Upper lobe of left lung (tissue), 6 donors: ENCODE measurements around the gene JCHAIN. TPM values are rescaled to one million over a fixed set of nuclear protein-coding genes. Genes with fewer than 3 reads are reported as not detected.

Experiments used
- ATAC-seq, 2 donors: fragments of 200-7000 bp; cut with Tn5 transposase; one replicate each; pipeline ENCODE4 v1.9.1; 2022; ENCODE audit warnings: mild to moderate bottlenecking in 2 of 2, moderate library complexity in 2 of 2; ENCODE audit not compliant: low FRiP score in 2 of 2
- DNase-seq, 2 donors: peaks; one replicate each; pipeline ENCODE4 v3.0.0-alpha.2; 2019 to 2020
- H3K27ac ChIP-seq, 4 donors: fragments of 200-600 bp; sonication (generic); one replicate each; pipeline ENCODE4 v1.5.1; 2016 to 2019
- H3K27me3 ChIP-seq, 4 donors: fragments of 200-600 bp; sonication (generic); one replicate each; pipeline ENCODE4 v1.5.1; 2017 to 2019
- H3K36me3 ChIP-seq, 4 donors: fragments of 200-600 bp; sonication (generic); one replicate each; pipeline ENCODE4 v1.5.1; 2016 to 2019
- H3K4me1 ChIP-seq, 4 donors: fragments of 200-600 bp; sonication (generic); one replicate each; pipeline ENCODE4 v1.5.1; 2018 to 2019
- H3K4me3 ChIP-seq, 4 donors: fragments of 200-600 bp; sonication (generic); one replicate each; pipeline ENCODE4 v1.5.1; 2017 to 2019; ENCODE audit warnings: mild to moderate bottlenecking in 2 of 4, moderate library complexity in 1 of 4
- H3K9me3 ChIP-seq, 4 donors: fragments of 200-600 bp; sonication (generic); one replicate each; pipeline ENCODE4 v1.5.1; 2018 to 2019
- CTCF ChIP-seq, 6 experiments: fragments of 450-650 bp in 4 of 6; fragments of 200-600 bp in 2 of 6; sonication (generic) in 2 of 6; IDR thresholded peaks; one replicate each; pipeline ENCODE4 v1.5.1; 2016 to 2019; ENCODE audit warnings: antibody characterized with exemption in 6 of 6
- EP300 ChIP-seq, 4 donors: sonication (generic); formaldehyde crosslinking; IDR thresholded peaks; one replicate each; pipeline ENCODE4 v1.5.1; 2017; ENCODE audit warnings: antibody characterized with exemption in 4 of 4, control low read depth in 2 of 4
- POLR2A ChIP-seq, 4 donors: fragments of 450-650 bp; IDR thresholded peaks; one replicate each; pipeline ENCODE4 v1.5.1; 2016 to 2017; ENCODE audit warnings: antibody characterized with exemption in 4 of 4, mild to moderate bottlenecking in 2 of 4
- POLR2AphosphoS5 ChIP-seq, 2 donors: sonication (generic); formaldehyde crosslinking; IDR thresholded peaks; one replicate each; pipeline ENCODE4 v1.5.1; 2017; ENCODE audit warnings: antibody characterized with exemption in 2 of 2
- WGBS, 2 donors: methylation state at CpG; one replicate each; pipeline ENCODE4 v1.1.5; 2017 to 2018; 5-methylcytosine and 5-hydroxymethylcytosine counted together
- total RNA-seq, 6 donors: library from RNA; depleted of rRNA in 4 of 6; stranded (reverse); fragments of >200 nt in 4 of 6; gene quantifications; one replicate each; pipeline versions ENCODE4 v1.1.0 to v1.2.1, GENCODE V29; 2016 to 2021
- donor health status: DM: no; HTN: no; CAD: no; lungs with moderate emphysema.
- donor health status: DM: no; HTN: yes; CAD: no; lungs with severe emphysema.

JCHAIN gene
- total RNA-seq, 6 donors from 2014 or later = 12.6 to 508 (median 254) TPM

- Histone ChIP-seq H3K9me3 (no peaks in the 10 kb centered on the region), H3K27me3 (no peaks in the 10 kb centered on the region), H3K36me3 (no peaks in the 10 kb centered on the region), H3K27ac (no peak overlapping the region), H3K4me1 (no peaks in the 10 kb centered on the region), H3K4me3 (no peak overlapping the region)
- no peak for DNase-seq
- no peak for ATAC-seq
- TF ChIP-seq POLR2A (IDR thresholded peaks at IDR 0.05) (no peak), EP300 (IDR thresholded peaks at IDR 0.05) (no peak), CTCF (IDR thresholded peaks at IDR 0.05) (no peak), POLR2AphosphoS5 (IDR thresholded peaks at IDR 0.05) (no peak)
These were observed 15.4 kb upstream of the JCHAIN start for GRCh38 chr4:70681704-70682103.

- H3K27me3 ChIP-seq = no peaks in the 10 kb centered on the region
- no peak overlapping the region for H3K4me3 ChIP-seq
- H3K36me3 ChIP-seq = no peaks in the 10 kb centered on the region
- no peaks in the 10 kb centered on the region for H3K4me1 ChIP-seq
- no peak overlapping the region for H3K27ac ChIP-seq
- no peak for TF ChIP-seq EP300 (IDR thresholded peaks at IDR 0.05)
- no peak for TF ChIP-seq CTCF (IDR thresholded peaks at IDR 0.05)
- no peak for TF ChIP-seq POLR2A (IDR thresholded peaks at IDR 0.05)
- TF ChIP-seq POLR2AphosphoS5 (IDR thresholded peaks at IDR 0.05) = no peak
- no peaks in the 10 kb centered on the region for H3K9me3 ChIP-seq
- DNase-seq (no peak), ATAC-seq (no peak)
These were observed 14.6 kb upstream of the JCHAIN start for GRCh38 chr4:70680934-70681333.

- no peak for TF ChIP-seq CTCF (IDR thresholded peaks at IDR 0.05)
- no peak for TF ChIP-seq POLR2A (IDR thresholded peaks at IDR 0.05)
- no peak for TF ChIP-seq EP300 (IDR thresholded peaks at IDR 0.05)
- no peak for TF ChIP-seq POLR2AphosphoS5 (IDR thresholded peaks at IDR 0.05)
These were observed 12.2 kb upstream of the JCHAIN start for GRCh38 chr4:70678383-70678999.

GRCh38 chr4:70676554-70677090, 10.3 kb upstream of the JCHAIN start:
- Histone ChIP-seq H3K36me3 (no peaks in the 10 kb centered on the region), H3K4me3 (no peak overlapping the region), H3K9me3 (no peaks in the 10 kb centered on the region), H3K27ac (no peak overlapping the region), H3K27me3 (no peaks in the 10 kb centered on the region), H3K4me1 (no peaks in the 10 kb centered on the region)
- ATAC-seq (no peak), DNase-seq (no peak)
- TF ChIP-seq POLR2AphosphoS5 (IDR thresholded peaks at IDR 0.05) = no peak
- WGBS, 2 donors = 93% methylated on average over 6 of the region's 6 CpGs

More at GRCh38 chr4:70678383-70678999, 12.2 kb upstream of the JCHAIN start:
- no peak overlapping the region for H3K27ac ChIP-seq
- WGBS, 2 donors = 83 to 88% methylated on average over 1 of the region's 1 CpG
- H3K36me3 ChIP-seq = no peaks in the 10 kb centered on the region
- no peaks in the 10 kb centered on the region for H3K4me1 ChIP-seq
- DNase-seq = no peak
- H3K4me3 ChIP-seq = no peak overlapping the region
- no peaks in the 10 kb centered on the region for H3K27me3 ChIP-seq
- ATAC-seq = no peak
- H3K9me3 ChIP-seq = no peaks in the 10 kb centered on the region

GRCh38 chr4:70674731-70675130, 8.4 kb upstream of the JCHAIN start:
- TF ChIP-seq POLR2AphosphoS5 (IDR thresholded peaks at IDR 0.05) (no peak), EP300 (IDR thresholded peaks at IDR 0.05) (no peak), POLR2A (IDR thresholded peaks at IDR 0.05) (no peak), CTCF (IDR thresholded peaks at IDR 0.05) (no peak)
- ATAC-seq = no peak

More at GRCh38 chr4:70674731-70675130, 8.4 kb upstream of the JCHAIN start:
- no peak for DNase-seq
- Histone ChIP-seq H3K9me3 (no peaks in the 10 kb centered on the region), H3K4me3 (no peak overlapping the region), H3K4me1 (no peaks in the 10 kb centered on the region), H3K27ac (no peak overlapping the region), H3K36me3 (no peaks in the 10 kb centered on the region), H3K27me3 (no peaks in the 10 kb centered on the region)
- 54 to 55% methylated on average over 1 of the region's 1 CpG for WGBS, 2 donors
